PC-9 (cell line): Measurements from ENCODE around the gene NPS.

Experiments
- CTCF ChIP-seq: fragments of 200-600 bp; sonication (generic); conservative IDR thresholded peaks from 2 replicates; pipeline ENCODE4 v1.6.1; 2017; ENCODE audit warnings: mixed run types, antibody characterized with exemption, mild to moderate bottlenecking, moderate library complexity
- EZH2 ChIP-seq: fragments of 200-600 bp; sonication (generic); IDR thresholded peaks from 2 replicates; pipeline ENCODE4 v1.8.0; 2017; ENCODE audit warnings: antibody characterized with exemption, low read depth

GRCh38 chr10:127535802-127536515 is 13.2 kb upstream of the NPS start:
- TF ChIP-seq CTCF = no peak
- no peak for TF ChIP-seq EZH2
